Measurements from ENCODE around the gene APLF.

DNA sequence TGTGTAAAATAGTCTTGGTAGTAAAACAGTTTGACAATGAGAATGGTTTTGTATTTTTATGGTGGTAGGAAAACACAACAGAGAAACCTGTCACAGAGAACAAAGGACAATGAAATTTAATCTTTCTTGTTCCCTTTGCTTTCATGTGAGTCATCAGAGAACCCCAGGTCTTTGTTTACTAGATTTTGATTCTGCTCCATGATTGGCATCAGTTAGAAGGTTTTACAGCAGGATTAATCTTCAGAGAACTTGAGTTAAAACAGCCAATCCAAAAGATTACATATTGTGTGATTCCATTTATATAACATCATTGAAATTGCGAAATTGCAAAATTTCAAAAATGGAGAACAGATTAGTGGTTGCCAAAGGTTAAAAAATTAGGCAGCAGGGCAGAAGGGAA is 2.5 kb downstream of the APLF start:
- no peak for TF ChIP-seq CHD2 (IDR thresholded peaks at IDR 0.05; ENCODE audit: low read length, partially characterized antibody)
- no peak for TF ChIP-seq MYC (IDR thresholded peaks at IDR 0.05; ENCODE audit: borderline replicate concordance, low read length)
- TF ChIP-seq ELK1 (IDR thresholded peaks at IDR 0.05; ENCODE audit: low read depth, low read length): no peak
- no peak for TF ChIP-seq CTCF (IDR thresholded peaks at IDR 0.05)
- TF ChIP-seq POLR2A (IDR thresholded peaks at IDR 0.05; ENCODE audit: low read length): no peak
- no peak for TF ChIP-seq HOXA7 (CRISPR knock-in tag; IDR thresholded peaks at IDR 0.05)
- TF ChIP-seq EP300 (IDR thresholded peaks at IDR 0.05): no peak
- TF ChIP-seq RFX5 (IDR thresholded peaks at IDR 0.05): no peak
- TF ChIP-seq REST (IDR thresholded peaks at IDR 0.05): no peak

All from A549 (cell line).